RWPE2 (cell line): ENCODE results near the gene OXA1L.

Source experiments
- ATAC-seq: fragments of 200-7000 bp; cut with Tn5 transposase; 3 replicates; pipeline ENCODE4 v1.9.1; 2021; ENCODE audit warnings: low read depth
- DNase-seq: peaks from one replicate; pipeline ENCODE4 v3.0.0-alpha.2; 2020; ENCODE audit warnings: low spot score
- H3K27ac ChIP-seq: fragments of 450-650 bp; 2 replicates; pipeline ENCODE4 v1.5.1; 2017; ENCODE audit warnings: mild to moderate bottlenecking; ENCODE audit not compliant: poor library complexity, severe bottlenecking
- H3K27me3 ChIP-seq: fragments of 250-450 bp; sonication (Bioruptor Pico); 2 replicates; pipeline ENCODE4 v1.5.1; 2021; ENCODE audit warnings: mild to moderate bottlenecking, moderate library complexity; ENCODE audit not compliant: insufficient read depth, poor library complexity, severe bottlenecking
- H3K36me3 ChIP-seq: fragments of 250-450 bp; sonication (Bioruptor Pico); 2 replicates; pipeline ENCODE4 v1.5.1; 2020; ENCODE audit warnings: low read depth, mild to moderate bottlenecking, moderate library complexity
- H3K4me1 ChIP-seq: fragments of 250-450 bp; sonication (Bioruptor Pico); 2 replicates; pipeline ENCODE4 v1.5.1; 2021; ENCODE audit warnings: mild to moderate bottlenecking, moderate library complexity; ENCODE audit not compliant: insufficient read depth, poor library complexity, severe bottlenecking
- H3K4me3 ChIP-seq: fragments of 250-450 bp; sonication (Bioruptor Pico); 2 replicates; pipeline ENCODE4 v1.5.1; 2021; ENCODE audit warnings: mild to moderate bottlenecking, moderate library complexity; ENCODE audit not compliant: severe bottlenecking
- H3K9me3 ChIP-seq: fragments of 250-450 bp; sonication (Bioruptor Pico); 2 replicates; pipeline ENCODE4 v1.5.1; 2021; ENCODE audit warnings: mild to moderate bottlenecking, moderate library complexity; ENCODE audit not compliant: severe bottlenecking
- TF ChIP-seq, protein P1 (sequence below): fragments of 450-650 bp; IDR thresholded peaks from one replicate; pipeline ENCODE4 v1.5.1; 2017; ENCODE audit warnings: mild to moderate bottlenecking, moderate library complexity; ENCODE audit not compliant: poor library complexity, severe bottlenecking

Gene OXA1L

DNA sequence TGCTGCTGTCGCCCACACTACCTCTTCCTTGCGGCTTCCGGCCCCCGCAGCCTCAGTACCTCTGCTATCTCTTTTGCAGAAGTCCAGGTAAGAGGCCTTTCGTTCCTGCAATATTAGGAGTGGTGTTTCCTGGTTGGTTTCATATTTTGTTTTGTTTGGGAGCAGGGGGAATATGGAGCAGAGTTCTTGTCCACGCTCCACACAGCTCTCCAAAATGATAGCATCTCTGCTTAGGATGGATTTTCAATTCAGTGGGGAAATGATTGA, 768 bp downstream of the OXA1L start:
- TF ChIP-seq, protein P1, sequence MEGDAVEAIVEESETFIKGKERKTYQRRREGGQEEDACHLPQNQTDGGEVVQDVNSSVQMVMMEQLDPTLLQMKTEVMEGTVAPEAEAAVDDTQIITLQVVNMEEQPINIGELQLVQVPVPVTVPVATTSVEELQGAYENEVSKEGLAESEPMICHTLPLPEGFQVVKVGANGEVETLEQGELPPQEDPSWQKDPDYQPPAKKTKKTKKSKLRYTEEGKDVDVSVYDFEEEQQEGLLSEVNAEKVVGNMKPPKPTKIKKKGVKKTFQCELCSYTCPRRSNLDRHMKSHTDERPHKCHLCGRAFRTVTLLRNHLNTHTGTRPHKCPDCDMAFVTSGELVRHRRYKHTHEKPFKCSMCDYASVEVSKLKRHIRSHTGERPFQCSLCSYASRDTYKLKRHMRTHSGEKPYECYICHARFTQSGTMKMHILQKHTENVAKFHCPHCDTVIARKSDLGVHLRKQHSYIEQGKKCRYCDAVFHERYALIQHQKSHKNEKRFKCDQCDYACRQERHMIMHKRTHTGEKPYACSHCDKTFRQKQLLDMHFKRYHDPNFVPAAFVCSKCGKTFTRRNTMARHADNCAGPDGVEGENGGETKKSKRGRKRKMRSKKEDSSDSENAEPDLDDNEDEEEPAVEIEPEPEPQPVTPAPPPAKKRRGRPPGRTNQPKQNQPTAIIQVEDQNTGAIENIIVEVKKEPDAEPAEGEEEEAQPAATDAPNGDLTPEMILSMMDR, result no peak
- no peak for DNase-seq
- H3K27ac ChIP-seq, result peak overlapping the region; percentile 45
- H3K4me1 ChIP-seq, result peaks cover 9% of the 10 kb centered on the region
- no peaks in the 10 kb centered on the region for H3K27me3 ChIP-seq
- H3K9me3 ChIP-seq, result no peaks in the 10 kb centered on the region
- H3K36me3 ChIP-seq, result peaks cover 43% of the 10 kb centered on the region
- no peak for ATAC-seq
- peak overlapping the region; percentile 82 for H3K4me3 ChIP-seq

DNA sequence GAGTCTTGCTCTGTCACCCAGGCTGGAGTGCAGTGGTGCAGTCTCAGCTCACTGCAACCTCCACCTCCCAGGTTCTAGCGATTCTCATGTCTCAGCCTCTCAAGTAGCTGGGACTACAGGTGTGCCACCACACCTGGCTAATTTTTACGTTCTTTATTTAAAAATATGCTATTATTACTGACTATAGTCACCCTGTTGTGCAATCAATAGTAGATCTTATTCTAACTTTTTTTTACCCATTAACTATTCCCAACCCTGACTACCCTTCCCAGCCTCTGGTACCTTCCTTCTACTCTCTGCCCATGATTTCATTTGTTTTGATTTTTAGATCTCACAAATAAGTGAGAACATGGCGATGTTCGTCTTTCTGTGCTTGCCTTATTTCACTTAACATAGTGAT, 2.5 kb downstream of the OXA1L start:
- Histone ChIP-seq H3K4me3 (no peak overlapping the region), H3K27me3 (no peaks in the 10 kb centered on the region), H3K27ac (no peak overlapping the region), H3K4me1 (peaks cover 9% of the 10 kb centered on the region), H3K9me3 (no peaks in the 10 kb centered on the region), H3K36me3 (peaks cover 43% of the 10 kb centered on the region)
- TF ChIP-seq, protein P1, result no peak
- DNase-seq (no peak), ATAC-seq (no peak)

- DNase-seq (no peak), ATAC-seq (no peak)
- Histone ChIP-seq H3K27ac (no peak overlapping the region), H3K27me3 (no peaks in the 10 kb centered on the region), H3K9me3 (no peaks in the 10 kb centered on the region), H3K4me3 (no peak overlapping the region), H3K36me3 (peaks cover 43% of the 10 kb centered on the region), H3K4me1 (peaks cover 9% of the 10 kb centered on the region)
- TF ChIP-seq, protein P1, result no peak
Observed at GRCh38 chr14:22769369-22769768, 2.9 kb downstream of the OXA1L start.

DNA sequence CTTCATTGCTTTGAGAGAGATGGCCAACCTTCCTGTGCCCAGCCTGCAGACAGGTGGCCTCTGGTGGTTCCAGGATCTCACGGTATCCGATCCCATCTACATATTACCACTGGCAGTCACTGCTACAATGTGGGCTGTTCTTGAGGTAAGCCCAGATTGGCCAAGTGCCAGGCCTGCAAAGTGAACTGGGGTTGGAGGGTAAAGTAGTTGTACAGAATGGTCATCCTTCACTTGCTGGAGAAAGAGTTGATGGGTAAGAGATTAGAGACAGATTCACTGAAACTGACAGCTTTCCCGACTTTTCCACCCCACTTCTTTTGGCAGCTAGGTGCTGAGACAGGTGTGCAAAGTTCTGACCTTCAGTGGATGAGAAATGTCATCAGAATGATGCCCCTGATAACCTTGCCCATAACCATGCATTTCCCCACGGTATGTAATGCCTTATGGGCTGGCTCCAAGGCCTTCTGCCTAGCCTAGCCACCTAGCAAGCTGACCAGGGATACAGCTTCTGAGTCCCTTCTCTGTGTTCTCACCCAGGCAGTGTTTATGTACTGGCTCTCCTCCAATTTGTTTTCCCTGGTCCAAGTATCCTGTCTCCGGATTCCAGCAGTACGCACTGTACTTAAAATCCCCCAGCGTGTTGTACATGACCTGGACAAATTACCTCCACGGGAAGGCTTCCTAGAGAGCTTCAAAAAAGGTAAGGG, 4.1 kb downstream of the OXA1L start:
- Histone ChIP-seq H3K9me3 (no peaks in the 10 kb centered on the region), H3K27me3 (no peaks in the 10 kb centered on the region), H3K36me3 (peaks cover 43% of the 10 kb centered on the region), H3K4me1 (peaks cover 9% of the 10 kb centered on the region), H3K27ac (no peak overlapping the region), H3K4me3 (no peak overlapping the region)
- no peak for DNase-seq
- ATAC-seq, result no peak
- TF ChIP-seq, protein P1, result no peak

DNA sequence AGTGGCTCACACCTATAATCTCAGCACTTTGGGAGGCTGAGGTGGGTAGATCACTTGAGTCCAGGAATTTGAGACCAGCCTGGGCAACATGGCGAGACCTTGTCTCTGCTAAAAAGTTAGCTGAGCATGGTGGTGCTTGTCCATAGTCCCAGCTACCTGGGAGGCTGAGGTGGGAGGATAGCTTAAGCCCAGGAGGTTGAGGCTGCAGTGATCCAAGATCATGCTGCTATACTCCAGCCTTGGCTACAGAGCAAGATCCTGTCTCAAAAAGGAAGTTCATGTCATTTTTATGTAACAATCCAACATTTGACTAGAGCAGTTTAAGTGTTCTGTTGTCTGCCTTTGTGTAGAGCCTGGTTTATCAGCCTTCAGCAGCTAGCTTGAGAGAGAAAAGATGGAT, 6.2 kb downstream of the OXA1L start:
- Histone ChIP-seq H3K27ac (no peak overlapping the region), H3K4me1 (peaks cover 2% of the 10 kb centered on the region), H3K36me3 (peaks cover 42% of the 10 kb centered on the region), H3K9me3 (no peaks in the 10 kb centered on the region), H3K27me3 (no peaks in the 10 kb centered on the region), H3K4me3 (no peak overlapping the region)
- no peak for DNase-seq
- TF ChIP-seq, protein P1, result no peak
- ATAC-seq, result no peak
